GM23248 (cell line): ENCODE data around the gene ORC2.

Source experiments
- EZH2 ChIP-seq: fragments of 200-600 bp; sonication (generic); IDR thresholded peaks from 2 replicates; pipeline ENCODE4 v1.6.1; 2018; ENCODE audit warnings: antibody characterized with exemption, mild to moderate bottlenecking; ENCODE audit not compliant: insufficient read depth, poor library complexity, severe bottlenecking
- EZH2phosphoT487 ChIP-seq: fragments of 200-600 bp; sonication (generic); IDR thresholded peaks from 2 replicates; pipeline ENCODE4 v1.6.1; 2018; ENCODE audit warnings: antibody characterized with exemption, moderate library complexity, mild to moderate bottlenecking, low read depth; ENCODE audit not compliant: insufficient read depth

- TF ChIP-seq EZH2 = no peak
- TF ChIP-seq EZH2phosphoT487 = no peak
These were observed 85.1 kb downstream of the ORC2 start for GRCh38 chr2:200878289-200878880.
